ENCODE data around the gene ARHGAP42. TPM values are rescaled to one million over a fixed set of nuclear protein-coding genes. Genes with fewer than 3 reads are reported as not detected.
A peak's percentile ranks its signal among the peaks of the same experiment; 100 is the strongest.

The ARHGAP42 gene
- total RNA-seq, 1 experiment from 2014 or later = 8.0 TPM

GRCh38 chr11:100812517-100812916 lies 125.4 kb downstream of the ARHGAP42 start:
- H3K36me3 ChIP-seq (ENCODE audit: insufficient read depth, low read length, poor library complexity, severe bottlenecking) = no peaks in the 10 kb centered on the region
- TF ChIP-seq EZH2 (IDR thresholded peaks at IDR 0.05; ENCODE audit: borderline replicate concordance, low read depth, low read length, poor library complexity, severe bottlenecking) (no peak), CTCF (conservative IDR thresholded peaks at IDR 0.05; ENCODE audit: low read depth, low read length) (no peak)
- intact Hi-C loops (cut with micrococcal nuclease; ENCODE audit: unreplicated experiment) = no loop called here
- POLR2A ChIA-PET (ENCODE audit: low non-redundant PET) = no interaction called here
- BruUV-seq (replicated peaks) = no TSS peak
- H3K27me3 ChIP-seq (replicated peaks; ENCODE audit: insufficient read depth, low read depth, low read length, poor library complexity) = no peaks in the 10 kb centered on the region
- peaks cover 34% of the 10 kb centered on the region for H3K4me1 ChIP-seq (ENCODE audit: insufficient read depth, low read length, poor library complexity, severe bottlenecking)
- H3K9me3 ChIP-seq (ENCODE audit: low read depth, low read length, poor library complexity, severe bottlenecking) = no peaks in the 10 kb centered on the region
- H3K27ac ChIP-seq (ENCODE audit: low read depth, low read length, poor library complexity, severe bottlenecking) = no peak overlapping the region
- no peak overlapping the region for H3K4me3 ChIP-seq (ENCODE audit: low read depth, low read length, poor library complexity, severe bottlenecking)
- DNase-seq (ENCODE audit: low spot score) = no peak
- CTCF ChIA-PET = no interaction called here

GRCh38 chr11:100815787-100816330 lies 128.8 kb downstream of the ARHGAP42 start:
- no peak overlapping the region for H3K4me3 ChIP-seq (ENCODE audit: low read depth, low read length, poor library complexity, severe bottlenecking)
- H3K27ac ChIP-seq (ENCODE audit: low read depth, low read length, poor library complexity, severe bottlenecking) = no peak overlapping the region
- no peaks in the 10 kb centered on the region for H3K36me3 ChIP-seq (ENCODE audit: insufficient read depth, low read length, poor library complexity, severe bottlenecking)
- TF ChIP-seq EZH2 (IDR thresholded peaks at IDR 0.05; ENCODE audit: borderline replicate concordance, low read depth, low read length, poor library complexity, severe bottlenecking) = no peak
- TF ChIP-seq CTCF (conservative IDR thresholded peaks at IDR 0.05; ENCODE audit: low read depth, low read length) = no peak
- ChIA-PET POLR2A (ENCODE audit: low non-redundant PET) (no interaction called here), CTCF (no interaction called here)
- H3K27me3 ChIP-seq (replicated peaks; ENCODE audit: insufficient read depth, low read depth, low read length, poor library complexity) = no peaks in the 10 kb centered on the region
- no TSS peak for BruUV-seq (replicated peaks)
- no peaks in the 10 kb centered on the region for H3K9me3 ChIP-seq (ENCODE audit: low read depth, low read length, poor library complexity, severe bottlenecking)
- H3K4me1 ChIP-seq (ENCODE audit: insufficient read depth, low read length, poor library complexity, severe bottlenecking) = peaks cover 13% of the 10 kb centered on the region
- intact Hi-C loops (cut with micrococcal nuclease; ENCODE audit: unreplicated experiment) = no loop called here
- no peak for DNase-seq (ENCODE audit: low spot score)

- intact Hi-C loops (cut with micrococcal nuclease; ENCODE audit: unreplicated experiment) = no loop called here
- TF ChIP-seq EZH2 (IDR thresholded peaks at IDR 0.05; ENCODE audit: borderline replicate concordance, low read depth, low read length, poor library complexity, severe bottlenecking) = no peak
- TF ChIP-seq CTCF (conservative IDR thresholded peaks at IDR 0.05; ENCODE audit: low read depth, low read length) = no peak
- CTCF ChIA-PET = no interaction called here
- Histone ChIP-seq H3K9me3 (ENCODE audit: low read depth, low read length, poor library complexity, severe bottlenecking) (no peaks in the 10 kb centered on the region), H3K36me3 (ENCODE audit: insufficient read depth, low read length, poor library complexity, severe bottlenecking) (no peaks in the 10 kb centered on the region), H3K4me3 (ENCODE audit: low read depth, low read length, poor library complexity, severe bottlenecking) (no peak overlapping the region), H3K27ac (ENCODE audit: low read depth, low read length, poor library complexity, severe bottlenecking) (no peak overlapping the region), H3K4me1 (ENCODE audit: insufficient read depth, low read length, poor library complexity, severe bottlenecking) (peaks cover 18% of the 10 kb centered on the region), H3K27me3 (replicated peaks; ENCODE audit: insufficient read depth, low read depth, low read length, poor library complexity) (no peaks in the 10 kb centered on the region)
- BruUV-seq (replicated peaks) = no TSS peak
- POLR2A ChIA-PET (ENCODE audit: low non-redundant PET) = no interaction called here
- DNase-seq (ENCODE audit: low spot score) = peak; percentile 46
Measured at GRCh38 chr11:100816823-100817222, 129.7 kb downstream of the ARHGAP42 start.

All from A673 (cell line).